Vagina (tissue), 2 donors: ENCODE results near the gene CNNM2. TPM values are rescaled to one million over a fixed set of nuclear protein-coding genes. Genes with fewer than 3 reads are reported as not detected.

Experiments used
- DNase-seq, 2 donors: peaks; one replicate each; pipeline ENCODE4 v3.0.0-alpha.2; 2017; ENCODE audit errors: extremely low spot score in 2 of 2
- H3K27ac ChIP-seq: fragments of 200-600 bp; sonication (generic); one replicate; pipeline ENCODE4 v1.5.1; 2019
- H3K27me3 ChIP-seq: fragments of 200-600 bp; sonication (generic); one replicate; pipeline ENCODE4 v1.5.1; 2019
- H3K36me3 ChIP-seq, 2 donors: fragments of 200-600 bp; sonication (generic); one replicate each; pipeline ENCODE4 v1.5.1; 2017 to 2019
- H3K4me1 ChIP-seq: fragments of 200-600 bp; sonication (generic); one replicate; pipeline ENCODE4 v1.5.1; 2019
- H3K4me3 ChIP-seq, 2 donors: fragments of 200-600 bp; sonication (generic); 1 replicate in 1 of 2; 2 replicates in 1 of 2; pipeline ENCODE4 v1.5.1; 2016 to 2019
- H3K9me3 ChIP-seq: fragments of 200-600 bp; sonication (generic); one replicate; pipeline ENCODE4 v1.5.1; 2019
- POLR2A ChIP-seq, 2 donors: fragments of 450-650 bp; IDR thresholded peaks; one replicate each; pipeline ENCODE4 v1.6.1; 2017; ENCODE audit warnings: antibody characterized with exemption in 2 of 2, mild to moderate bottlenecking in 2 of 2, moderate library complexity in 2 of 2
- POLR2AphosphoS5 ChIP-seq, 2 donors: sonication (generic); formaldehyde crosslinking; IDR thresholded peaks; one replicate each; pipeline ENCODE4 v1.9.0; 2017; ENCODE audit warnings: antibody characterized with exemption in 2 of 2, mild to moderate bottlenecking in 2 of 2, low read depth in 1 of 2; ENCODE audit not compliant: insufficient read depth in 1 of 2
- intact Hi-C: fragments of 100-400 bp; cut with DNase I; formaldehyde crosslinking; loops from one replicate; pipeline ENCODE4 v1.15.1; 2023
- total RNA-seq: library from RNA; depleted of rRNA; stranded (reverse); fragments of >200 nt; gene quantifications from one replicate; pipeline ENCODE4 v1.2.3, GENCODE V29; 2016
- TF ChIP-seq, protein P1 (sequence below), 3 experiments: fragments of 450-650 bp in 2 of 3; fragments of 200-600 bp in 1 of 3; sonication (generic) in 1 of 3; IDR thresholded peaks; one replicate each; pipeline ENCODE4 v1.5.1; 2017 to 2019; ENCODE audit warnings: antibody characterized with exemption in 3 of 3, mild to moderate bottlenecking in 2 of 3, moderate library complexity in 2 of 3

The CNNM2 gene
- total RNA-seq, 1 donor from 2014 or later = 9.6 TPM

DNA sequence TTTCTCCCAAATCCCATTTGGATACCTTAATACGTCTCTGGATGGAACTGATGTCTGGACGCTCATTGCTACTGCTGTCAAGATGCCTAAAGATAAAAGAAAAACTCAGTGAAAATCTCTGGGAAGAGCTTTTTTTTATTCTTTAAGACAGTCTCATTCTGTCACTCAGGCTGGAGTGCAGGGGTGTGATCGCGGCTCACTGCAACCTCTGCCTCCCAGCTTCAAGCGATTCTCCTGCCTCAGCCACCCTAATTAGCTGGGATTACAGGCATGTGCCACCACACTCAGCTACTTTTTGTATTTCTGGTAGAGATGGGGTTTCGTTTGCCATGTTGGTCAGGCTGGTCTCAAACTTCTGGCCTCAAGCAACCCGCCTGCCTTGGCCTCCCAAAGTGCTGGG lies 172.8 kb downstream of the CNNM2 start:
- no peaks in the 10 kb centered on the region for H3K9me3 ChIP-seq
- no peaks in the 10 kb centered on the region for H3K27me3 ChIP-seq
- H3K36me3 ChIP-seq = peaks cover 7 to 73% of the 10 kb centered on the region in 2 donors
- intact Hi-C loops = no loop called here
- no peak for DNase-seq
- H3K4me1 ChIP-seq = no peaks in the 10 kb centered on the region
- no peak overlapping the region for H3K27ac ChIP-seq
- no peak overlapping the region for H3K4me3 ChIP-seq
- no peak for TF ChIP-seq POLR2AphosphoS5 (IDR thresholded peaks at IDR 0.05; ENCODE audit: insufficient read depth in 1 of 2, low read depth in 1 of 2)
- TF ChIP-seq, protein P1, sequence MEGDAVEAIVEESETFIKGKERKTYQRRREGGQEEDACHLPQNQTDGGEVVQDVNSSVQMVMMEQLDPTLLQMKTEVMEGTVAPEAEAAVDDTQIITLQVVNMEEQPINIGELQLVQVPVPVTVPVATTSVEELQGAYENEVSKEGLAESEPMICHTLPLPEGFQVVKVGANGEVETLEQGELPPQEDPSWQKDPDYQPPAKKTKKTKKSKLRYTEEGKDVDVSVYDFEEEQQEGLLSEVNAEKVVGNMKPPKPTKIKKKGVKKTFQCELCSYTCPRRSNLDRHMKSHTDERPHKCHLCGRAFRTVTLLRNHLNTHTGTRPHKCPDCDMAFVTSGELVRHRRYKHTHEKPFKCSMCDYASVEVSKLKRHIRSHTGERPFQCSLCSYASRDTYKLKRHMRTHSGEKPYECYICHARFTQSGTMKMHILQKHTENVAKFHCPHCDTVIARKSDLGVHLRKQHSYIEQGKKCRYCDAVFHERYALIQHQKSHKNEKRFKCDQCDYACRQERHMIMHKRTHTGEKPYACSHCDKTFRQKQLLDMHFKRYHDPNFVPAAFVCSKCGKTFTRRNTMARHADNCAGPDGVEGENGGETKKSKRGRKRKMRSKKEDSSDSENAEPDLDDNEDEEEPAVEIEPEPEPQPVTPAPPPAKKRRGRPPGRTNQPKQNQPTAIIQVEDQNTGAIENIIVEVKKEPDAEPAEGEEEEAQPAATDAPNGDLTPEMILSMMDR (IDR thresholded peaks at IDR 0.05) = no peak
- TF ChIP-seq POLR2A (IDR thresholded peaks at IDR 0.05) = no peak

DNA sequence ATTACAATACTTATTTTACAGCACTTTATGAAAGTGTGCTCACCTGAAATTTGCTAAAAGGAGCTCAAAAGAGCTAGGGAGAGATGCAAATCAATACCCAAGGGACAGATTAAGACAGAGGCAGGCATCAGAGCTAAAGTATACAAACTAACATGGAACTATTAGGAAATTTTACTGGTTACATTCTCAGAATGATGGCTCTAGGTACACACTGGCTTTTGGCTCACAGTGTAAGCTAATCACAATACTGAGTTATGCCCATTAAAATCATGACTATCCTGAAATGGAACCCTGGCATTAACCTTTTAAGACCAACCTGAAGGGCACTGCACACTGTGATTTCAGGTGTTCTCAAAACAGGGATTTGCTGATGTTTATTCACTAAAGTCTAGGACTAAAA lies 176.9 kb downstream of the CNNM2 start:
- no peaks in the 10 kb centered on the region for H3K4me1 ChIP-seq
- intact Hi-C loops = no loop called here
- no peak overlapping the region for H3K27ac ChIP-seq
- peaks cover 7 to 68% of the 10 kb centered on the region in 2 donors for H3K36me3 ChIP-seq
- no peak overlapping the region for H3K4me3 ChIP-seq
- TF ChIP-seq POLR2A (IDR thresholded peaks at IDR 0.05) (no peak), POLR2AphosphoS5 (IDR thresholded peaks at IDR 0.05; ENCODE audit: insufficient read depth in 1 of 2, low read depth in 1 of 2) (no peak)
- TF ChIP-seq, protein P1 (IDR thresholded peaks at IDR 0.05) = no peak
- H3K9me3 ChIP-seq = no peaks in the 10 kb centered on the region
- no peak for DNase-seq
- H3K27me3 ChIP-seq = no peaks in the 10 kb centered on the region

DNA sequence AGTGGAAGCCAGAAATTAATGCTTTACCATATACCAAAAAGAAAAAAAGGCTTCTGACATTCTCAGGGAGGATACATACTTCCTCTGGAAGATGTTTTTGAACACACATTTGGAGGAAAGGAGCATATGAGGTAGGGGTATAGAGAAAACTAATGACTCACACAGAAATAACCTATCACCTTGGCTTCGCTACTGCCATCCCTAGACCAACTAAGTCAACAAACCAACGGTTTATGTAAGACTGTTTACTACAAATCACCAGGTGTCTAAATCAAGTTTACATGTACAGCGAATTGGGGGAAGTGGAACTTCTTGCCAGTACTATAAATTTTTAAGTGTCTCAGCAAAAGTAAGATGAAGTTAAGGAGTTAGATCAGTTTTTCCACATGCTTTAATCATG lies 178.0 kb downstream of the CNNM2 start:
- intact Hi-C loops = no loop called here
- no peak for DNase-seq
- H3K9me3 ChIP-seq = no peaks in the 10 kb centered on the region
- no peaks in the 10 kb centered on the region for H3K27me3 ChIP-seq
- peaks cover 7 to 67% of the 10 kb centered on the region in 2 donors for H3K36me3 ChIP-seq
- no peaks in the 10 kb centered on the region for H3K4me1 ChIP-seq
- H3K27ac ChIP-seq = no peak overlapping the region
- TF ChIP-seq POLR2AphosphoS5 (IDR thresholded peaks at IDR 0.05; ENCODE audit: insufficient read depth in 1 of 2, low read depth in 1 of 2) (no peak), POLR2A (IDR thresholded peaks at IDR 0.05) (no peak)
- TF ChIP-seq, protein P1 (IDR thresholded peaks at IDR 0.05) = no peak
- H3K4me3 ChIP-seq = no peak overlapping the region

DNA sequence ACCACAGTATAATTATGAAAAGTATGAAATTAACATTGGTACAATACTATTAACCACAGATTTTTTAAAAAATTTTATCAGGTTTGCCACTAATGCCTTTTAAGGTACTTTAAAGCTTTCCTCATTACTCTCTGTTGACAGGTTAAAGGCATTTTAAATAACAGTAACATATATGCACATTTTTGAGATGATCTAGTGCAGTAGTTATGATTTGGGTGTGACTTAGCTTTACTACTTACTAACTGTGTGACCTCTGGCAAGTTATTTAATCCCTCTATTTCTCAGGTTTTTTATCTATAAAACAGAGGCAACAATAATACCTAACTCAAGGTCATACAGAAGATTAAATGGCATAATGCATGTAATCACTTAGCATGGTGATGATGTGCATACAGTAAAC lies 180.1 kb downstream of the CNNM2 start:
- TF ChIP-seq, protein P1 (IDR thresholded peaks at IDR 0.05) = no peak
- TF ChIP-seq POLR2A (IDR thresholded peaks at IDR 0.05) (no peak), POLR2AphosphoS5 (IDR thresholded peaks at IDR 0.05; ENCODE audit: insufficient read depth in 1 of 2, low read depth in 1 of 2) (no peak)
- intact Hi-C loops = no loop called here
- no peak for DNase-seq
- Histone ChIP-seq H3K27ac (no peak overlapping the region), H3K27me3 (no peaks in the 10 kb centered on the region), H3K4me1 (no peaks in the 10 kb centered on the region), H3K9me3 (no peaks in the 10 kb centered on the region), H3K36me3 (peaks cover 7 to 46% of the 10 kb centered on the region in 2 donors), H3K4me3 (no peak overlapping the region)

DNA sequence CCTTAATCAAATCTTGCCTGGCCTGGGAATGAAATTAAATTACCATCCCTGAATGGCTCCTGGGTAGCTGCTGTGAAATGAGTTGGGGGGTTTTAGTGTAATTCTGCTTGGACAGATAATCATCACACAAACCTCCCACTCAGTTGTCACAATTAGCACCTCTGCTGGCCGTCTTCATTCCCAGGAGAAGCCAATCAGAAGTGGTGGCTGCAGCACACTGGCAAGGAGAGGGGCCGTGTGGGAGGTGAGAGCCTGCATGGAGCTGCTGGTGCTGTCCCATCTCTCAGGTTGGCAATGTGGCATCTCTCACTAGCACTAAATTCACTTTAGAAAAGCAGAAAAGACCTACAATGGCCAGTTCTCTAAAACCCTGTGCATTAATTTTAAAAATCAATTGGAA lies 182.5 kb downstream of the CNNM2 start:
- no peaks in the 10 kb centered on the region for H3K9me3 ChIP-seq
- H3K4me3 ChIP-seq = no peak overlapping the region
- peaks cover 0 to 42% of the 10 kb centered on the region in 2 donors for H3K36me3 ChIP-seq
- no peaks in the 10 kb centered on the region for H3K27me3 ChIP-seq
- intact Hi-C loops = no loop called here
- DNase-seq = no peak
- H3K4me1 ChIP-seq = peaks cover 14% of the 10 kb centered on the region
- TF ChIP-seq, protein P1 (IDR thresholded peaks at IDR 0.05) = no peak
- TF ChIP-seq POLR2A (IDR thresholded peaks at IDR 0.05) = no peak
- no peak for TF ChIP-seq POLR2AphosphoS5 (IDR thresholded peaks at IDR 0.05; ENCODE audit: insufficient read depth in 1 of 2, low read depth in 1 of 2)
- H3K27ac ChIP-seq = no peak overlapping the region
